A549 (cell line): ENCODE measurements around the gene GPR146. TPM values are rescaled to one million over a fixed set of nuclear protein-coding genes. Genes with fewer than 3 reads are reported as not detected.

Experiments
- ATAC-seq, 2 experiments: fragments of 200-7000 bp in 1 of 2; fragments of >200 bp in 1 of 2; cut with Nextera tagmentation in 1 of 2; cut with Tn5 transposase in 1 of 2; 3 replicates each; pipeline versions ENCODE4 v1.8.0 to v1.9.1; 2018 to 2020; ENCODE audit warnings: mild to moderate bottlenecking in 1 of 2, moderate library complexity in 1 of 2
- CTCF ChIA-PET: fragments of 300-600 bp; sonication (Branson Sonifier 250); formaldehyde crosslinking; extraction: SDS; loops from one replicate; lab custom pipeline; 2021; ENCODE audit warnings: antibody characterized with exemption, inconsistent platforms; lab: Yijun Ruan, JAX
- POLR2A ChIA-PET: fragments of 350-600 bp; formaldehyde crosslinking; extraction: SDS; loops from one replicate; lab custom pipeline; 2021; ENCODE audit warnings: antibody characterized with exemption, inconsistent platforms; lab: Yijun Ruan, JAX
- DNase-seq, 2 experiments: peaks; one replicate each; pipeline versions ENCODE4 v3.0.0 to v3.0.0-alpha.2; 2011 to 2016; ENCODE audit warnings: low read depth in 1 of 2, low spot score in 1 of 2
- FAIRE-seq: peaks from 2 replicates; lab custom pipeline; 2011; peaks lifted over from hg19 to GRCh38; lab: Jason Lieb, UNC
- H3K27ac ChIP-seq, 2 experiments: fragments of >200 bp; sonication (Bioruptor Twin); formaldehyde crosslinking; 3 replicates each; pipeline ENCODE4 v1.5.1; 2016 to 2017
- H3K4me1 ChIP-seq: fragments of >200 bp; sonication (Bioruptor Twin); formaldehyde crosslinking; 3 replicates; pipeline ENCODE4 v1.6.1; 2016
- H3K4me2 ChIP-seq: fragments of >200 bp; sonication (Bioruptor Twin); formaldehyde crosslinking; 3 replicates; pipeline ENCODE4 v1.6.1; 2016
- H3K4me3 ChIP-seq: fragments of >200 bp; sonication (Bioruptor Twin); formaldehyde crosslinking; 3 replicates; pipeline ENCODE4 v1.5.1; 2016
- H3K9me3 ChIP-seq: fragments of >200 bp; sonication (Bioruptor Twin); formaldehyde crosslinking; 3 replicates; pipeline ENCODE4 v1.6.1; 2016
- CBX2 ChIP-seq: fragments of 200-600 bp; sonication (generic); IDR thresholded peaks from 2 replicates; pipeline ENCODE4 v1.6.1; 2016; ENCODE audit warnings: low read depth, mild to moderate bottlenecking, borderline replicate concordance
- ELK1 ChIP-seq: fragments of 150-350 bp; IDR thresholded peaks from 2 replicates; pipeline ENCODE4 v1.6.1; 2014; ENCODE audit warnings: low read depth, mild to moderate bottlenecking, low read length
- ESRRA ChIP-seq: fragments of 150-350 bp; IDR thresholded peaks from 2 replicates; pipeline ENCODE4 v1.6.1; 2014; ENCODE audit warnings: mild to moderate bottlenecking, low read length, borderline replicate concordance
- FOSB ChIP-seq: fragments of 250-450 bp; sonication (Bioruptor Pico); IDR thresholded peaks from 2 replicates; pipeline ENCODE4 v1.5.0; 2020; ENCODE audit warnings: mild to moderate bottlenecking, moderate library complexity
- FOSL2 ChIP-seq, 2 experiments: fragments of 450-650 bp in 1 of 2; fragments of >200 bp in 1 of 2; sonication (Bioruptor Twin) in 1 of 2; formaldehyde crosslinking; IDR thresholded peaks; 2 replicates each; pipeline versions ENCODE4 v1.5.0 to v1.6.1; 2016 to 2020; ENCODE audit warnings: mild to moderate bottlenecking in 1 of 2, moderate library complexity in 1 of 2
- FOXS1 ChIP-seq: fragments of 250-450 bp; sonication (Bioruptor Pico); IDR thresholded peaks from 2 replicates; pipeline ENCODE4 v1.5.0; 2020; ENCODE audit warnings: mild to moderate bottlenecking, moderate library complexity
- HES2 ChIP-seq: fragments of >200 bp; sonication (Bioruptor Twin); formaldehyde crosslinking; IDR thresholded peaks from 2 replicates; pipeline ENCODE4 v1.6.1; 2016
- HOXB13 ChIP-seq: fragments of 250-450 bp; sonication (Bioruptor Pico); IDR thresholded peaks from 2 replicates; pipeline ENCODE4 v1.5.0; 2020; ENCODE audit warnings: low read depth, mild to moderate bottlenecking, moderate library complexity
- HOXB5 ChIP-seq: fragments of 250-450 bp; sonication (Bioruptor Pico); IDR thresholded peaks from 2 replicates; pipeline ENCODE4 v1.5.0; 2020; ENCODE audit warnings: mild to moderate bottlenecking, moderate library complexity
- JUNB ChIP-seq: fragments of >200 bp; sonication (Bioruptor Twin); formaldehyde crosslinking; IDR thresholded peaks from 2 replicates; pipeline ENCODE4 v1.6.1; 2016
- KDM5A ChIP-seq: fragments of 200-600 bp; sonication (generic); IDR thresholded peaks from 2 replicates; pipeline ENCODE4 v1.6.1; 2016; ENCODE audit warnings: antibody characterized with exemption, mild to moderate bottlenecking
- MAFK ChIP-seq: fragments of 450-650 bp; IDR thresholded peaks from 2 replicates; pipeline ENCODE4 v1.6.1; 2014; ENCODE audit not compliant: partially characterized antibody
- MAZ ChIP-seq: fragments of 150-350 bp; IDR thresholded peaks from 2 replicates; pipeline ENCODE4 v1.6.1; 2014; ENCODE audit warnings: antibody characterized with exemption, low read depth, low read length, borderline replicate concordance
- NFE2L2 ChIP-seq: fragments of 150-350 bp; conservative IDR thresholded peaks from 2 replicates; pipeline ENCODE4 v1.6.1; 2014; ENCODE audit warnings: low read length
- NR3C1 ChIP-seq: fragments of >200 bp; sonication (Bioruptor Twin); formaldehyde crosslinking; IDR thresholded peaks from 3 replicates; pipeline ENCODE4 v1.6.1; 2017
- POLR2AphosphoS2 ChIP-seq: conservative IDR thresholded peaks from 2 replicates; pipeline ENCODE4 v1.6.1; 2012; ENCODE audit warnings: low read length, improper control_type of control experiment, inconsistent platforms
- RAD21 ChIP-seq, 2 experiments: fragments of >200 bp in 1 of 2; sonication (Bioruptor Twin) in 1 of 2; formaldehyde crosslinking in 1 of 2; IDR thresholded peaks in 1 of 2; conservative IDR thresholded peaks in 1 of 2; 2 replicates in 1 of 2; 3 replicates in 1 of 2; pipeline ENCODE4 v1.6.1; 2012 to 2018; ENCODE audit warnings: inconsistent platforms in 1 of 2
- RARB ChIP-seq: fragments of 250-450 bp; sonication (Bioruptor Pico); IDR thresholded peaks from 2 replicates; pipeline ENCODE4 v1.8.0; 2021; ENCODE audit warnings: mild to moderate bottlenecking, moderate library complexity
- RCOR1 ChIP-seq: fragments of 150-350 bp; IDR thresholded peaks from 2 replicates; pipeline ENCODE4 v1.6.1; 2014; ENCODE audit warnings: antibody characterized with exemption, low read length, low read depth
- RFX5 ChIP-seq: fragments of 450-650 bp; IDR thresholded peaks from 2 replicates; pipeline ENCODE4 v1.7.1; 2014; ENCODE audit warnings: antibody characterized with exemption, mild to moderate bottlenecking, moderate library complexity
- ZFP36 ChIP-seq: fragments of 450-650 bp; IDR thresholded peaks from 2 replicates; pipeline ENCODE4 v1.6.1; 2014; ENCODE audit warnings: borderline replicate concordance; ENCODE audit not compliant: partially characterized antibody
- ZNF302 ChIP-seq: fragments of 250-450 bp; sonication (Bioruptor Pico); IDR thresholded peaks from 2 replicates; pipeline ENCODE4 v1.9.0; 2021; ENCODE audit warnings: inconsistent platforms, mild to moderate bottlenecking, moderate library complexity
- ZSCAN20 ChIP-seq: fragments of 250-450 bp; sonication (Bioruptor Pico); IDR thresholded peaks from 2 replicates; pipeline ENCODE4 v1.8.0; 2022; ENCODE audit warnings: mild to moderate bottlenecking, moderate library complexity
- WGBS: methylation state at CpG from one replicate; pipeline ENCODE4 v1.1.6; 2017; ENCODE audit errors: missing lambda C conversion rate; 5-methylcytosine and 5-hydroxymethylcytosine counted together
- polyA plus RNA-seq, 4 experiments: library from polyadenylated mRNA; depleted of rRNA in 3 of 4; stranded (reverse); fragments of >200 nt; fragmentation: RNase III in 1 of 4; extraction: RNeasy Plus Mini Kit Qiagen cat#74134 plus additional on column Dnase treatment in 1 of 4; gene quantifications; 2 replicates in 3 of 4; 3 replicates in 1 of 4; pipeline ENCODE4 v1.2.3, GENCODE V29; 2011 to 2017
- TF ChIP-seq, protein P1 (sequence below): fragments of 250-450 bp; sonication (Bioruptor Pico); IDR thresholded peaks from 2 replicates; pipeline ENCODE4 v1.5.0; 2021; ENCODE audit warnings: mild to moderate bottlenecking, moderate library complexity, borderline replicate concordance

Gene GPR146
- polyA plus RNA-seq, 2 of the 4 experiments (the other 2 are of a cell fraction), result 0.50 to 0.75 TPM

DNA sequence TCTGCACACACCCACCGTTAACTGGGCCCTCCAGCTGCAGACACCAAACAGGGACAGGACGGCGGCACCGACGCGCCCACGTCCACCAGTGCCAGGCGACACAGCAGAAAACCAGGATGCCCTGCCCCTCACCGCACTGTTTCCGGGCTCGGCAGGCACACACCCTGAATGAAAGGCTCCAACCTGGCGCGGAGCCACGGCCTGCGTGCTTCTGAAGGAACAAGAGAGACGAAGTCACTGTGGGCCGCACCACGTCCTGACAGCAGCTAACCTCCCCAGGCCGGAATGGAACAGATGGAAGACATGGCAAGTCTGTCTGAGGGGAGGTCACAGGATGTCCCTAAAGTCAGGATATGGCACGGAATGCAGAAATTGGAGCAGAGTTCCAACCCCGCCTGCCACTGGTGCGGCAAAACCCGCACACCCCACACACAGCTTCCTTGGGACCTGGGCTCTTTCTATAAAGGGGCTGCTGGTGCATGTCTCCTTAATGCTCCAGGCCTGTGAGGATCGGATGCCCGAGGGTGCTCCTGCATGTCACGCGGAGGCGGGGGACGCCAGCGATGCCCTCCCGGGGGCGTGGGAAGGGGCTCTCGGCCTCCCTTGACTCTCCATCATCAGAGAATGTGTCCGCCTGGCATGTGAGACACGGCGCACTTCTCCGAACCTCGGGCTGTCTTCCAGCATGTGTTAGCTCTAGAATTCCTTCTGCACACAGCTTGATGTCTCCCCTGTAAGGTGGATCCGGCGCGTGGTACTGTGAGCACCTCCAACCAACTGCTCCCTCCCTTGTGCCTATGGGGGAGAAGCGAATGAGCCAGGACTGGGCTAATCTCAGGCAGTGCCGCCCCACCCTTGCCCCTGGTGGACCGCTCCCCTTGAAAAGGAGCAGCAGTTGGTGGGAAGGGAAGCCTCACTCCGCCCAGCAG, 39.6 kb downstream of the GPR146 start:
- Histone ChIP-seq H3K4me2 (no peak overlapping the region), H3K9me3 (no peaks in the 10 kb centered on the region), H3K4me1 (peaks cover 21% of the 10 kb centered on the region)
- CTCF ChIA-PET, result interaction anchor here (0.7 to 9.7 kb wide), 7 partner anchors 10 to 93 kb away, joined by 3 to 102 read pairs (median 5); no protein-coding TSS in a partner anchor
- ATAC-seq (no peak), FAIRE-seq (no peak), DNase-seq (no peak)
- WGBS, result 92% methylated on average over 42 of the region's 45 CpGs
- POLR2A ChIA-PET, result no interaction called here
- TF ChIP-seq RCOR1 (no peak), MAZ (no peak), FOSL2 (IDR thresholded peaks at IDR 0.05) (no peak), FOSL2 (CRISPR knock-in tag; IDR thresholded peaks at IDR 0.05) (no peak), CBX2 (no peak)
- TF ChIP-seq, protein P1, sequence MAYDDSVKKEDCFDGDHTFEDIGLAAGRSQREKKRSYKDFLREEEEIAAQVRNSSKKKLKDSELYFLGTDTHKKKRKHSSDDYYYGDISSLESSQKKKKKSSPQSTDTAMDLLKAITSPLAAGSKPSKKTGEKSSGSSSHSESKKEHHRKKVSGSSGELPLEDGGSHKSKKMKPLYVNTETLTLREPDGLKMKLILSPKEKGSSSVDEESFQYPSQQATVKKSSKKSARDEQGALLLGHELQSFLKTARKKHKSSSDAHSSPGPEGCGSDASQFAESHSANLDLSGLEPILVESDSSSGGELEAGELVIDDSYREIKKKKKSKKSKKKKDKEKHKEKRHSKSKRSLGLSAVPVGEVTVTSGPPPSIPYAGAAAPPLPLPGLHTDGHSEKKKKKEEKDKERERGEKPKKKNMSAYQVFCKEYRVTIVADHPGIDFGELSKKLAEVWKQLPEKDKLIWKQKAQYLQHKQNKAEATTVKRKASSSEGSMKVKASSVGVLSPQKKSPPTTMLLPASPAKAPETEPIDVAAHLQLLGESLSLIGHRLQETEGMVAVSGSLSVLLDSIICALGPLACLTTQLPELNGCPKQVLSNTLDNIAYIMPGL, result no peak
- TF ChIP-seq, all 56 proteins: peak for 0
- no peak overlapping the region for H3K27ac ChIP-seq
- no peak overlapping the region for H3K4me3 ChIP-seq

DNA sequence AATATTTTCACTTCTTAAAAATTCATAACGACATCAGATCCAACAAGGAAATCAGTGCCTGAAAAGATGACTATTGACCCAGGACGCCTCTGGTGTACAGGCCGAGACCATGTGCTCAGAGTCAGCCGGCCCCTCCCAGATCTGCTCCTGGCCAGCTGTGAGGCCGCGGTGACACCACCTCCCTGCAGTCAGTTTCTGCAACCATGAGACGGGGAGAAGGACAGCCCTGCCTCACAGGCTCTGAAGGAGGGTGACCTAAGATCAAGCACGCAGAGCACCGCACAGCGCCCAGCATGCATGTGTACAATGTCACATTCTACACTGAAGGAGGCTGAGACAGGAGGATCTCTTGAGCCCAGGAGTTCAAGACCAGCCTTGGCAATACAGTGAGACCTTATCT, 40.9 kb downstream of the GPR146 start:
- peaks cover 21% of the 10 kb centered on the region for H3K4me1 ChIP-seq
- H3K4me2 ChIP-seq, result no peak overlapping the region
- ChIA-PET POLR2A (no interaction called here), CTCF (interaction anchor here (0.7 to 9.7 kb wide), 11 partner anchors 11 to 962 kb away, joined by 3 to 102 read pairs (median 5); partner anchors contain the start of gene ZFAND2A)
- DNase-seq, result no peak
- H3K9me3 ChIP-seq, result no peaks in the 10 kb centered on the region
- no peak overlapping the region for H3K27ac ChIP-seq
- TF ChIP-seq ZFP36 (no peak), RCOR1 (no peak), MAFK (no peak), ELK1 (no peak)
- TF ChIP-seq, all 56 proteins: peak for 0
- WGBS, result 92% methylated on average over 10 of the region's 10 CpGs
- FAIRE-seq (no peak), ATAC-seq (no peak)
- no peak overlapping the region for H3K4me3 ChIP-seq

GRCh38 chr7:1085910-1086421, 41.6 kb downstream of the GPR146 start:
- no peak overlapping the region for H3K4me3 ChIP-seq
- no peaks in the 10 kb centered on the region for H3K9me3 ChIP-seq
- WGBS, result 93% methylated on average over 11 of the region's 11 CpGs
- TF ChIP-seq NR3C1 (no peak), RARB (CRISPR knock-in tag) (no peak), ZFP36 (no peak), ESRRA (no peak), HES2 (no peak), CBX2 (no peak), FOSB (no peak), HOXB5 (CRISPR knock-in tag) (no peak), ZSCAN20 (no peak), HOXB13 (CRISPR knock-in tag) (no peak), NFE2L2 (no peak), JUNB (no peak), POLR2AphosphoS2 (no peak), RFX5 (no peak), MAFK (no peak), FOXS1 (no peak), KDM5A (no peak), ZNF302 (CRISPR knock-in tag) (no peak), RAD21 (conservative IDR thresholded peaks at IDR 0.05 in 1 of 2, IDR thresholded peaks at IDR 0.05 in 1 of 2) (no peak)
- TF ChIP-seq, all 56 proteins: peak for 0
- no peak for DNase-seq
- no peak for FAIRE-seq
- no peak overlapping the region for H3K27ac ChIP-seq
- POLR2A ChIA-PET, result interaction anchor here (1.0 kb wide), 1 partner anchor 38 kb away, joined by 3 read pairs; no protein-coding TSS in a partner anchor
- peaks cover 21% of the 10 kb centered on the region for H3K4me1 ChIP-seq
- no peak overlapping the region; the same call in 2 of the 3 replicates for H3K4me2 ChIP-seq
- CTCF ChIA-PET, result interaction anchor here (0.6 to 9.7 kb wide), 32 partner anchors 9 to 961 kb away, joined by 3 to 102 read pairs (median 4); partner anchors contain the start of gene ZFAND2A
- no peak for ATAC-seq
